ENCODE results near the gene SGCE.

DNA sequence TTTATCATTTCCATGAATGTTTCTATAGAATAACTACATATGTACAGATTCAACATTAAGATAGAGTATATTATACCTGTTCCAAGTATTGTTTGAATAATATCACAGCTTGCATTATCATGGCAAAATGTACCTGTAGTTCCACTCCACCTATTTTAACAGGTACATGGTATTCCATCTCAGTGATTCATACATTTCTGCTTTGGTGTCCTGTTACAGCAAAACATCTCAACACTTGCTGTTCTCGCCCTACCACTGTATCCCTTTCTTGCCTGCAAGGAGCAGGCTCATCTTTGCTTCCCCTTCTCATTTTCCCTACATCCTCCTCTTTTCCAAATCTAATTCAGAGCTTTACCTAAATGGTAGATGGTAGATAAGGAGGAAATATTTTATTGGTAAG lies 27.1 kb upstream of the SGCE start:
- TF ChIP-seq EGR1 (IDR thresholded peaks at IDR 0.05; ENCODE audit: low read depth in 2 of 2): no peak
- no peak for TF ChIP-seq CTCF (IDR thresholded peaks at IDR 0.05; ENCODE audit: low read depth, low read length, missing input control)
- TF ChIP-seq SP1 (IDR thresholded peaks at IDR 0.05): no peak
- no peak for TF ChIP-seq GABPA (IDR thresholded peaks at IDR 0.05 in 1 of 2, conservative IDR thresholded peaks at IDR 0.05 in 1 of 2)
- TF ChIP-seq RAD21 (IDR thresholded peaks at IDR 0.05): no peak
- TF ChIP-seq FOXA2 (IDR thresholded peaks at IDR 0.05): no peak
- no peak for TF ChIP-seq TAF1 (conservative IDR thresholded peaks at IDR 0.05)
- TF ChIP-seq NR2F2 (IDR thresholded peaks at IDR 0.05): no peak
- no peak for TF ChIP-seq ZBTB33 (IDR thresholded peaks at IDR 0.05)
- no peak for TF ChIP-seq YY1 (IDR thresholded peaks at IDR 0.05)
- TF ChIP-seq JUND (IDR thresholded peaks at IDR 0.05): no peak
- no peak for TF ChIP-seq RXRA (IDR thresholded peaks at IDR 0.05)
